K562 (cell line): Measurements from ENCODE around the gene SETSIP. TPM values are rescaled to one million over a fixed set of nuclear protein-coding genes. Genes with fewer than 3 reads are reported as not detected.

Experiments
- BRD9 ChIP-seq: fragments of 450-650 bp; IDR thresholded peaks from 2 replicates; pipeline ENCODE4 v1.6.1; 2018; ENCODE audit warnings: low read depth; ENCODE audit not compliant: partially characterized antibody
- CREBBP ChIP-seq: IDR thresholded peaks from one replicate; pipeline ENCODE4 v1.6.1; 2012; ENCODE audit warnings: low read depth, mild to moderate bottlenecking, control low read depth, inconsistent platforms, low read length
- GABPA ChIP-seq: fragments of 200-800 bp; sonication (Bioruptor generic); conservative IDR thresholded peaks from 2 replicates; pipeline ENCODE4 v1.6.1; 2016; ENCODE audit warnings: low read depth, missing genetic modification characterization, missing compliant biosample characterization
- HMG20B ChIP-seq: fragments of 250-450 bp; sonication (Bioruptor Pico); IDR thresholded peaks from 2 replicates; pipeline ENCODE4 v1.5.0; 2021; ENCODE audit warnings: mild to moderate bottlenecking
- MCM7 ChIP-seq, 2 experiments: fragments of 450-650 bp; IDR thresholded peaks; 2 replicates each; pipeline ENCODE4 v1.6.1; 2016 to 2018
- MTA3 ChIP-seq: fragments of 450-650 bp; formaldehyde crosslinking; IDR thresholded peaks from 2 replicates; pipeline ENCODE4 v1.6.1; 2017; ENCODE audit warnings: mild to moderate bottlenecking, borderline replicate concordance
- NCOA2 ChIP-seq, 2 experiments: fragments of 450-650 bp; IDR thresholded peaks; 2 replicates each; pipeline ENCODE4 v1.6.1; 2018; ENCODE audit warnings: mild to moderate bottlenecking in 2 of 2, moderate library complexity in 1 of 2; ENCODE audit not compliant: partially characterized antibody in 2 of 2
- NR2C1 ChIP-seq, 2 experiments: fragments of 450-650 bp; IDR thresholded peaks; 2 replicates each; pipeline ENCODE4 v1.6.1; 2017; ENCODE audit warnings: mild to moderate bottlenecking in 2 of 2, antibody characterized with exemption in 1 of 2, inconsistent platforms in 1 of 2, missing compliant biosample characterization in 1 of 2, missing genetic modification characterization in 1 of 2
- NR2F6 ChIP-seq: fragments of 450-650 bp; formaldehyde crosslinking; IDR thresholded peaks from 2 replicates; pipeline ENCODE4 v1.4.0; 2020; ENCODE audit warnings: mild to moderate bottlenecking
- PCBP2 ChIP-seq: fragments of 200-400 bp; formaldehyde crosslinking; IDR thresholded peaks from 2 replicates; pipeline ENCODE4 v1.6.1; 2018; ENCODE audit warnings: low read length, low read depth, mild to moderate bottlenecking, moderate library complexity; ENCODE audit not compliant: poor library complexity, severe bottlenecking
- RFX7 ChIP-seq: fragments of 250-450 bp; sonication (Bioruptor Pico); IDR thresholded peaks from 2 replicates; pipeline ENCODE4 v1.5.1; 2021; ENCODE audit warnings: mild to moderate bottlenecking
- SIN3A ChIP-seq, 2 experiments: fragments of 150-350 bp in 1 of 2; IDR thresholded peaks; 2 replicates each; pipeline ENCODE4 v1.6.1; 2011 to 2016; ENCODE audit warnings: borderline replicate concordance in 2 of 2, low read depth in 2 of 2, low read length in 2 of 2, mild to moderate bottlenecking in 2 of 2, moderate library complexity in 2 of 2; ENCODE audit not compliant: control insufficient read depth in 1 of 2
- SNRNP70 ChIP-seq: fragments of 200-400 bp; formaldehyde crosslinking; optimal IDR thresholded peaks from 2 replicates; pipeline ENCODE3; 2017; ENCODE audit warnings: low read depth, low read length
- TCF3 ChIP-seq: sonication (generic); formaldehyde crosslinking; IDR thresholded peaks from 2 replicates; pipeline ENCODE4 v1.4.0; 2020; ENCODE audit warnings: mild to moderate bottlenecking, missing genetic modification reagents
- TOE1 ChIP-seq, 2 experiments: fragments of 450-650 bp in 1 of 2; sonication (generic) in 1 of 2; formaldehyde crosslinking in 1 of 2; IDR thresholded peaks; 2 replicates each; pipeline versions ENCODE4 v1.7.1 to v1.8.0; 2016 to 2022; ENCODE audit warnings: borderline replicate concordance in 2 of 2, mild to moderate bottlenecking in 2 of 2, antibody characterized with exemption in 1 of 2, inconsistent platforms in 1 of 2, low read depth in 1 of 2, missing genetic modification reagents in 1 of 2, moderate library complexity in 1 of 2
- ZBED1 ChIP-seq: IDR thresholded peaks from 2 replicates; pipeline ENCODE4 v1.6.1; 2014
- ZBTB2 ChIP-seq: fragments of 450-650 bp; IDR thresholded peaks from 2 replicates; pipeline ENCODE4 v1.6.1; 2016; ENCODE audit warnings: antibody characterized with exemption
- ZBTB9 ChIP-seq: fragments of 450-650 bp; formaldehyde crosslinking; IDR thresholded peaks from 2 replicates; pipeline ENCODE4 v1.4.0; 2020; ENCODE audit warnings: mild to moderate bottlenecking, moderate library complexity
- ZEB2 ChIP-seq: fragments of 450-650 bp; IDR thresholded peaks from 2 replicates; pipeline ENCODE4 v1.6.1; 2016
- ZNF449 ChIP-seq: fragments of 250-450 bp; sonication (Bioruptor Pico); IDR thresholded peaks from 2 replicates; pipeline ENCODE4 v1.8.0; 2022; ENCODE audit warnings: moderate library complexity, mild to moderate bottlenecking, inconsistent platforms
- ZNF511 ChIP-seq: sonication (generic); formaldehyde crosslinking; IDR thresholded peaks from 2 replicates; pipeline ENCODE4 v1.8.0; 2022; ENCODE audit warnings: mild to moderate bottlenecking, missing genetic modification reagents
- ZNF583 ChIP-seq: fragments of 250-450 bp; sonication (Bioruptor Pico); IDR thresholded peaks from 2 replicates; pipeline ENCODE4 v1.4.0; 2020
- polyA plus RNA-seq, 8 experiments: library from polyadenylated mRNA; depleted of rRNA in 4 of 8; stranded (reverse) in 5 of 8; unstranded in 3 of 8; fragments of >200 nt; fragmentation: Nextera tagmentation in 2 of 8; fragmentation: Illumina TruSeq in 1 of 8; extraction: Ambion mirVana in 2 of 8; extraction: Trizol in 1 of 8; gene quantifications; 2 replicates each; pipeline versions ENCODE4 v1.2.1 to v1.2.3, GENCODE V29; 2011 to 2014; ENCODE audit warnings: inconsistent platforms in 1 of 8, missing spikeins in 1 of 8
- total RNA-seq, 7 experiments: library from RNA; depleted of rRNA in 6 of 7; stranded (reverse); fragments of >200 nt in 6 of 7; fragmentation: Illumina TruSeq in 2 of 7; extraction: Trizol in 2 of 7; gene quantifications; 2 replicates each; pipeline versions ENCODE4 v1.2.1 to v1.2.3, GENCODE V29; 2011 to 2021; ENCODE audit warnings: low replicate concordance in 1 of 7

Gene SETSIP
- total and polyA plus RNA-seq, 9 of the 15 experiments (the other 6 are each of a cell fraction or from before 2014, with no cell fraction given) = 0.22 to 0.43 TPM; not detected in 7

- TF ChIP-seq ZBTB9 (CRISPR knock-in tag) (peak; percentile 35; the same call in 1 of the 2 replicates), ZBTB2 (peak; percentile 56; the same call in 1 of the 2 replicates), SNRNP70 (no peak), TCF3 (CRISPR knock-in tag) (no peak; the same call in 1 of the 2 replicates), PCBP2 (no peak), MCM7 (IDR thresholded peaks at IDR 0.05) (no peak), BRD9 (peak; percentile 40), NR2F6 (CRISPR knock-in tag) (no peak), NCOA2 (IDR thresholded peaks at IDR 0.05; ENCODE audit: partially characterized antibody in 2 of 2) (no peak), ZNF583 (CRISPR knock-in tag) (0 out of 2 replicates have a peak, but pooled peaks have one; percentile 6), SIN3A (IDR thresholded peaks at IDR 0.05; ENCODE audit: borderline replicate concordance in 2 of 2, control insufficient read depth in 1 of 2, low read depth in 2 of 2, low read length in 2 of 2) (peak; percentile 14 to 66; a peak in 1 of 4 replicates), ZNF449 (CRISPR knock-in tag) (no peak), CREBBP (no peak), MTA3 (0 out of 2 replicates have a peak, but pooled peaks have one; percentile 49), TOE1 (IDR thresholded peaks at IDR 0.05; ENCODE audit: borderline replicate concordance) (0 out of 2 replicates have a peak, but pooled peaks have one; percentile 25), TOE1 (CRISPR knock-in tag; IDR thresholded peaks at IDR 0.05; ENCODE audit: borderline replicate concordance, low read depth) (no peak), RFX7 (no peak), GABPA (tag) (peak; percentile 71), NR2C1 (IDR thresholded peaks at IDR 0.05) (0 out of 2 replicates have a peak, but pooled peaks have one; percentile 51), NR2C1 (tag; IDR thresholded peaks at IDR 0.05) (0 out of 2 replicates have a peak, but pooled peaks have one; percentile 42), ZNF511 (CRISPR knock-in tag) (peak; percentile 57; the same call in 1 of the 2 replicates), ZBED1 (no peak), ZEB2 (0 out of 2 replicates have a peak, but pooled peaks have one; percentile 18), HMG20B (CRISPR knock-in tag) (no peak)
These were observed 5.1 kb upstream of the SETSIP start, which contains the start of gene BTBD8 (continued) for GRCh38 chr1:92080128-92080985.
